OCI-LY1 (cell line): ENCODE data around the gene NADK2.

Experiments
- H2AFZ ChIP-seq: fragments of 200-600 bp; sonication (generic), shearing (Covaris generic); 2 replicates; pipeline ENCODE4 v1.6.0; 2014; ENCODE audit warnings: antibody characterized with exemption, mild to moderate bottlenecking, low read length
- H3F3A ChIP-seq: fragments of 200-600 bp; sonication (generic), shearing (Covaris generic); 2 replicates; pipeline ENCODE4 v1.6.0; 2014; ENCODE audit warnings: mild to moderate bottlenecking, antibody characterized with exemption, low read length, moderate library complexity; ENCODE audit not compliant: insufficient read depth
- H3K27ac ChIP-seq: fragments of 200-600 bp; sonication (generic); 2 replicates; pipeline ENCODE4 v1.5.1; 2014; ENCODE audit warnings: low read length, mixed run types, mild to moderate bottlenecking, low read depth; ENCODE audit not compliant: poor library complexity, severe bottlenecking
- H3K27me3 ChIP-seq: fragments of 200-600 bp; sonication (generic); 2 replicates; pipeline ENCODE4 v1.6.0; 2014; ENCODE audit warnings: antibody characterized with exemption, mild to moderate bottlenecking, low read length, moderate library complexity; ENCODE audit not compliant: insufficient read depth
- H3K36me3 ChIP-seq: fragments of 200-600 bp; sonication (generic); 2 replicates; pipeline ENCODE4 v1.6.1; 2014; ENCODE audit warnings: mild to moderate bottlenecking, antibody characterized with exemption, low read length, moderate library complexity, mixed read lengths; ENCODE audit not compliant: insufficient read depth
- H3K4me1 ChIP-seq: fragments of 200-600 bp; sonication (generic); 2 replicates; pipeline ENCODE4 v1.5.1; 2014; ENCODE audit warnings: mild to moderate bottlenecking, low read length, moderate library complexity; ENCODE audit not compliant: insufficient read depth, severe bottlenecking
- H3K4me2 ChIP-seq: fragments of 200-600 bp; sonication (generic), shearing (Covaris generic); 2 replicates; pipeline ENCODE4 v1.6.1; 2014; ENCODE audit warnings: low read length
- H3K4me3 ChIP-seq: fragments of 200-600 bp; sonication (generic); 2 replicates; pipeline ENCODE4 v1.5.1; 2014; ENCODE audit warnings: low read length, low read depth, mild to moderate bottlenecking, mixed read lengths; ENCODE audit not compliant: poor library complexity, severe bottlenecking
- H3K79me2 ChIP-seq: fragments of 200-600 bp; shearing (Covaris generic); 2 replicates; pipeline ENCODE4 v1.6.1; 2016; ENCODE audit warnings: mixed run types, low read length, mixed read lengths; ENCODE audit not compliant: insufficient read depth
- H3K9ac ChIP-seq: fragments of 200-600 bp; sonication (generic), shearing (Covaris generic); 2 replicates; pipeline ENCODE4 v1.6.1; 2014; ENCODE audit warnings: mild to moderate bottlenecking, low read length, mixed read lengths
- H3K9me2 ChIP-seq: fragments of 200-600 bp; sonication (generic), shearing (Covaris generic); 2 replicates; pipeline ENCODE4 v1.6.1; 2014; ENCODE audit warnings: low read depth, mild to moderate bottlenecking, low read length, mixed read lengths
- H3K9me3 ChIP-seq: fragments of 200-600 bp; shearing (Covaris generic); 2 replicates; pipeline ENCODE4 v1.6.1; 2014; ENCODE audit warnings: low read length, mixed read lengths
- H4K20me1 ChIP-seq: fragments of 200-600 bp; sonication (generic), shearing (Covaris generic); 2 replicates; pipeline ENCODE4 v1.6.0; 2016; ENCODE audit warnings: mild to moderate bottlenecking, low read length; ENCODE audit not compliant: insufficient read depth
- CTCF ChIP-seq: fragments of 200-600 bp; sonication (generic), shearing (Covaris generic); IDR thresholded peaks from 2 replicates; pipeline ENCODE4 v1.5.1; 2017; ENCODE audit warnings: mild to moderate bottlenecking, antibody characterized with exemption, low read length, moderate library complexity, mixed read lengths
- EZH2 ChIP-seq: fragments of 200-600 bp; sonication (generic), shearing (Covaris generic); IDR thresholded peaks from 2 replicates; pipeline ENCODE4 v1.8.0; 2017; ENCODE audit warnings: borderline replicate concordance, mixed run types, mild to moderate bottlenecking, antibody characterized with exemption, low read length, moderate library complexity, mixed read lengths

The NADK2 gene

GRCh38 chr5:36270876-36271575 is 29.3 kb upstream of the NADK2 start:
- no peak overlapping the region for H3K9ac ChIP-seq
- no peaks in the 10 kb centered on the region for H3K36me3 ChIP-seq
- H3K27ac ChIP-seq: no peak overlapping the region
- no peaks in the 10 kb centered on the region for H3K27me3 ChIP-seq
- no peaks in the 10 kb centered on the region for H3K9me2 ChIP-seq
- TF ChIP-seq EZH2 (no peak), CTCF (no peak)
- H3K79me2 ChIP-seq: no peaks in the 10 kb centered on the region
- no peaks in the 10 kb centered on the region for H3F3A ChIP-seq
- no peaks in the 10 kb centered on the region for H3K9me3 ChIP-seq
- no peak overlapping the region for H3K4me3 ChIP-seq
- no peak overlapping the region for H3K4me2 ChIP-seq
- H3K4me1 ChIP-seq: no peaks in the 10 kb centered on the region
- H4K20me1 ChIP-seq: no peaks in the 10 kb centered on the region
- no peak overlapping the region for H2AFZ ChIP-seq

- H3K9ac ChIP-seq: no peak overlapping the region
- H3K4me2 ChIP-seq: no peak overlapping the region
- no peaks in the 10 kb centered on the region for H4K20me1 ChIP-seq
- no peaks in the 10 kb centered on the region for H3K79me2 ChIP-seq
- no peak overlapping the region for H2AFZ ChIP-seq
- no peaks in the 10 kb centered on the region for H3F3A ChIP-seq
- H3K27ac ChIP-seq: no peak overlapping the region
- no peaks in the 10 kb centered on the region for H3K4me1 ChIP-seq
- no peaks in the 10 kb centered on the region for H3K9me2 ChIP-seq
- TF ChIP-seq EZH2: no peak
- no peak for TF ChIP-seq CTCF
- no peaks in the 10 kb centered on the region for H3K36me3 ChIP-seq
- no peak overlapping the region for H3K4me3 ChIP-seq
- H3K27me3 ChIP-seq: no peaks in the 10 kb centered on the region
- no peaks in the 10 kb centered on the region for H3K9me3 ChIP-seq
Observed at GRCh38 chr5:36270175-36270574, 28.4 kb upstream of the NADK2 start.

- H3F3A ChIP-seq: no peaks in the 10 kb centered on the region
- no peak overlapping the region for H3K27ac ChIP-seq
- H3K36me3 ChIP-seq: no peaks in the 10 kb centered on the region
- H3K9me3 ChIP-seq: no peaks in the 10 kb centered on the region
- no peak overlapping the region for H3K4me2 ChIP-seq
- H3K4me3 ChIP-seq: no peak overlapping the region
- H4K20me1 ChIP-seq: no peaks in the 10 kb centered on the region
- H3K79me2 ChIP-seq: no peaks in the 10 kb centered on the region
- H3K9ac ChIP-seq: no peak overlapping the region
- no peaks in the 10 kb centered on the region for H3K27me3 ChIP-seq
- no peak overlapping the region for H2AFZ ChIP-seq
- H3K4me1 ChIP-seq: peaks cover 1% of the 10 kb centered on the region
- H3K9me2 ChIP-seq: no peaks in the 10 kb centered on the region
- no peak for TF ChIP-seq CTCF
- TF ChIP-seq EZH2: no peak
Observed at GRCh38 chr5:36269478-36269877, 27.8 kb upstream of the NADK2 start.
